HG02870 (cell line): ENCODE measurements around the gene PRDM16.

ENCODE experiments used
- ATAC-seq: cut with Tn5 transposase; IDR thresholded peaks from one replicate; pipeline ENCODE4 v1.9.1; 2021; ENCODE audit warnings: mild to moderate bottlenecking, moderate library complexity; ENCODE audit not compliant: unreplicated experiment

Gene PRDM16

GRCh38 chr1:3032371-3033039, 36.5 kb upstream of the PRDM16 start:
- no peak for ATAC-seq

DNA sequence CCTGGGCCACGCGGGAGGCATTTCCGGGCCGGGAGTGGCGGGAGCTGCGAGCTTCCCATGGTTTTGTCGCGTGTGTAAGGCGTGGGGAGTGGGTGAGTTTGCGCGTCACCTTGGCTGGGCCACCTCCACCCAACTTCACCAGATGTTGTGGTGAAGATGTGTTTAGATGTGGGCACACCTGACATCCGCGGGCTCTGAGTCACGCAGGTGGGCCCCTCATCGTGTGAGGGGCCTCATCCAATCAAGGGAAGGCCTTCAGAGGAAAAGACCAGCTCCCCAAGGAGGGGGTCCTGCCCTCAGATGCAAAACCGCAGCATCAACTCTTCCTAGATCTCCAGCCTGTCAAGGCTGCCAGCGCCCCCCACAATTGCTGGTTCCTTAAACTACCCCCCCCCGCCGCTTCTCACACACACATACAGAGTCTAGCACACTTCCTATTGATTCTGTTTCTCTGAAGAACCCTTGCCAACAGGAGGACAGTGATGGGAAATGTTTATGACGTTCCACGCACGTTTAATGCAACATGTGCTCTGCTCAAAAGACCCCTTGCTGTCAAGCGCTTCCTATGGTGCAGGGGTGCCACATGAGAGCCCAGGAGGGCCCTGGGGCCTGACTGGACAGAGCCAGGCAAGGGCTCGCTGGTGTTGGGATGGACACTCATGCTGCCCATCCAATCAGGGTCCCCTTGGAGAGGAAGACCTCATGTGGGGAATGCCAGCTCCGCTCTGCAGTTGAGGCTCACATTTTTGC, 35.8 kb upstream of the PRDM16 start:
- no peak for ATAC-seq

DNA sequence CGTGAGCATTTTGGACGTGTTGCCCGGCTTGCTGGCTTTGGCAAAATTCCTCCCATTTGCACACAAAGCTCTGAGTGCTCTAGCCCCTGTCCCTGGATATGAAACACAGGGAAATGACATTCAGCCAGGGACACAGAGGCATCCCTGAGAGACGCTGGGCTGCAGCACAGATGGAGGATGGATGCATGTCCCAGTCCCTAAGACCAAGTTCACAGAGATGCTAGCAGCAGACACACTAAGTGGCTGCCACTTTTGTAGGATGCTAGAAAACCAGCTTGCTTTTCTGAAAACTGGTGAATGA, 35.3 kb upstream of the PRDM16 start:
- no peak for ATAC-seq

DNA sequence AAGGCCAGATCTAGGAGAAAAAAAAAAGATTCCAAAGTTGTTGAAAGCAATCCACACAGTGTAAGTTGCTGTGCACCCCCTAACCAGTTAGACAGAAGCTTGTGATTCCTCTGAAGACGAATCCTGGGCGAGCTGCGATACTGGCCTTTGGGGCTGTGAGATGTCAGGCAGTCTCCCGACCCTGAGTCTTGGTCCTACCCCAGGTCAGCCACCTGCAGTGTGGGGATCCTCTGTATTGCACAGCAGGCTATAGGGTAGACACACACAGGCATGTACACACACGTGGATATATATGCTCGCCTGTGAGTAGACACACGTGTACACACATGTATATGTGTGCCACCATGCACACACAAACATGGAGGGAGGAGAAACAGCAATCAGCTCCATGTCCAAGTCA, 34.8 kb upstream of the PRDM16 start:
- ATAC-seq, result no peak

DNA sequence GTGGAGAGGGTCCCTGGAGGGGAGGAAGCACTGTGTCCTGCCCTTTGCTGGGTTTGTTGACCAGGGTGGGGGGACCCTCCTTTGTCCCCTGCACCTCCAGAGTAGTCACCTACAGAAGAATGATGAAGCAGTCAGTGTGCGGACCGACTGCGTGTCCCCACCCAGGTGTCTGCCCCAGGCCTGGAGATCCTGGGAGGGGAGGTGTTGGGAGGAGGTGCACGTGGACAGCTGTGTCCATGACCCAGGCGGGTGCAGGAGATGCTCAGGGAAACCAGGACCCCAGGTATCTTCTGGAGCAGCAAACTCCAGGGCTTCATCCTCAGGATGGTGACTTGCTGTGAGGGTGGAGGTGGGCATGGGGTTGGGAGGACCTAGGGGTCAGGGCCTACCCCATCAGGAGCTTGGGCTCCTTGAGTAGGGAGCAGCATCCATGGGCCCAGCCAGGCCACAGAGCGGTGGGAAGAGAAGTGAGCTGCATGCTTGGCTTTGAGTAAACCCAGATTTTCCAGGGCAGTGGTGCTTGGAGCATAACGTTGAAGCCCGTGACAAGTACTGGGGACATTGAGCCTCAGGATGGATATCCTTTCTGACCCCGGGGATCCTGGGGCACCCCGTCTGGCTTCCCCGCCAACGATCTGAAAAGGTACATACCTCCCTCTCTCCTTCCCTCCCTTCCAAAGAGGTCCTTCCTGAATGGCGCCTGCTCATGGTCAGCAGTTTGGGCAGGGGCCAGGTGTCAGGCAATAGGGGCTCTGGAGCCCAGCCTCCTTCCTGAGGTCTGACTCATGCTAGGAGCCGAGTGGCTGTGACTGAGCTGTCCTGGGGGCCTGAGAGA, 34.1 kb upstream of the PRDM16 start:
- ATAC-seq, result no peak

GRCh38 chr1:3035563-3036446, 33.2 kb upstream of the PRDM16 start:
- ATAC-seq, result no peak

- no peak for ATAC-seq
Observed at GRCh38 chr1:3036447-3037280, 32.3 kb upstream of the PRDM16 start.

DNA sequence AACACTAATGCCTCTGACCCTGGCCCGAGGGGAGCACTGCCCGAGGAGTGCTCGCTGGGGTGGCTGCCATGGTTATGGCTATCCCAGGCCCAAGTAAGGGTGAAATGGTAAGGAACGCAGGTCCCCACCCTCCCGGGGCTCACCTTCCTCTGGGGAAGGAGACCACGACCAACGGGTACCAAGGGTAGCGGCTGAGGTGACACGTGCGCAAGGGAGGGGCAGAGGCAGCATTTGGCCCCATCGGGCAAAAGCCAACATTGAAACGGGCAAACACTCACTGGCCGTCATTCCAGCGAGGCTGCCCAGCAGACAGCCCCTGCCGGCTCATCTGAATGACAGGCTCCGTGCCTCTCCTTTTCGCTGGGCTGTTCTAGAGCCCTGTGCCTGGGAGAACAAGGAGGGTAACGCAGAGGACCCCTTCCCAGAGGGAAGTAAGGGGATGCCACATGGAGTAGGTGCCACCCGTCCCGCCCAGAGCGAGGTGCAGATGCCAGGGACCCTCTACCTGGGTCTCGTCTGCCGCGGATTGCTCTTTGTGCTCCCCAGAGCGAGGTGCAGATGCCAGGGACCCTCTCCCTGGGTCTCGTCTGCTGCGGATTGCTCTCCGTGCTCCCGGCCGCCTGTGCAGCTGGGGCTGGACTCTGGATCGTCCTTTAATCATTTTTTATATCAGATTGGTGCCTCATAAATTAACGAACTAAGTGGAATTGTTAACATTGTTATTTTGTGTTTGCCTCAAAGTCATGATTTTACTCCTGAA, 31.5 kb upstream of the PRDM16 start:
- no peak for ATAC-seq

DNA sequence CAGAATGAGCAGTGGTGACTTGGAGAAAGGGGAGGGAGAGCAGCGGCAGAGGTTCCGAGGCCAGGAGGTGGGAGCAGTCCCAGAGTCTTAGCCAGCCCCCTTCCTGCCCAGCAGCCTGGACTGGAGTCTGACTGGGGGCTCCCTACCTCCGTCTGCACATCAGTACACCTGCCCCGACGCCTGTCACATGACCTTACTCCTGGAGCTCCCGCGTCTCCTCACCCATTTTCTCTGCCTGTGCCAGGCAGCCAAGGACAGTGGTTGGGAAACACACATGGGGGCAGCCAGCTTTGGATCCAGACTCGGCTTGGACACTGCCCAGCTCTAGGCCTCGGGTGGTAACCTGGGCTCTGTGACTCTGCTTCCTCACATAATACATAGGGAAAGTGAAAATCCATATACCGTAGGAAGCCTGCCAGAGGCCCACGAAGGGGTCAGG, 30.9 kb upstream of the PRDM16 start:
- no peak for ATAC-seq

DNA sequence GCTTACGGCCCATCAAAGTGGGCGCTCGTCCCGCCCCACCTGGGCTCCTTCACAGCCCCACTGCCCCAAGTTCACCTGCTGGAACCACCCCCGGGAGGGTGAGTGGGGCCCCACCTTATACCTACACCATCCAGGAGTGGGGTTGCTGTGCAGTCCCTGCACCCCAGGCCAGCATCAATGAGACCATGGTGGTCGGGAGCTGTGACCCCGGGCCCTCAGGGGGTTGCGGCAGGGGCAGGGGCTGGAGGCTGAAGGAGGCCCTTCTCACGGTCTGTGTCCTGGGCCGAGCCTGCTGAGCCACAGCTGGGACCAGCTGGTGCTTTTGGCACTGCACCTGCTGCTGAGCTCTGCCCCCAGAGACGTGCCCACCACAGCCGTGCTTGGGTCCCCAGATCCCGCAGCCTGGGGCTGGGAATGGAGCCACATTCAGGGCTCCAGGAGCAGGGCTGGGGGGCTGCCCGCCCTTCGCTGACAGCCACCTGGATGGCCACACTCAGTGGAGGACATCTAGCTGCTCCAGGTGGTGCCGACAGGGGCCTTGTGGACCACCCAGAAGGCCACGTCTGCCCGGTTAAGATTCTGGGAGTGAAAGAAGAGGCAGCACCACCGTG, 30.3 kb upstream of the PRDM16 start:
- no peak for ATAC-seq

- ATAC-seq, result no peak
Observed at GRCh38 chr1:3040004-3040403, 29.0 kb upstream of the PRDM16 start.

DNA sequence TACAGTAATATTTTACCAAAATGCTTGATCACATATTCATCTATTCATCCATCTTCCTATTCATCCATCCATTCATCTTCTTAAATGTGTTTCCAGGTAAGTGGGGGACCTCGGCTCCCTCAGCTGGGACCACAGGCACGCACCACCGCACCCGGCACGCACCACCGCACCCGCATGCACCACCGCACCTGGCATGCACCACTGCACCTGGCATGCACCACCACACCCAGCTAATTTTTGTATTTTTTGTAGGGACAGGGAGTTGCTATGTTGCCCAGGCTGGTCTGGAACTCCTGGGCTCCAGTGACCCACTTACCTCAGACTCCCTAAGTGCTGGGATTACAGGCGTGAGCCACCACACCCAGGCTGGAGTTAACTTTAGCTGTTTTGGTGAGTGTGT, 26.5 kb upstream of the PRDM16 start:
- ATAC-seq, result no peak

DNA sequence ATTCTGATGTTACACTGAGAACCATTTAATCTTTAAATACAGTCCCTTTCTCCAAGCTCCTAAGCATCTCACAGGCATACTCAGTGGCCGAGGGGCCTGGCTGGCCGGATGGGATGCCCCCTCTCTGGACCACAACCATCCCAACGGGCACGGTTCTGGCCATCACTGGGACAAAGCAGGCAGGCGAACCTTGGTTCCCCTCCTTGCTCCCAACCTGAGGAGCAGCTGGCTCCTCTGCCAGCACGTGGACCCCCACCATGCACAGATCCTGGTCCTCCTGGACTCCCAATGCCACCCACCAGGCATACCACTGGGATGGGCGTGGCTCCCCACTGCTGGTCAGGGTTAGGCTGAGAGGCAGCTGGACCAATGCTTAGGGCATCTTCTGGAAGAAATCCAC, 19.8 kb upstream of the PRDM16 start:
- no peak for ATAC-seq

GRCh38 chr1:3049905-3050304, 19.1 kb upstream of the PRDM16 start:
- no peak for ATAC-seq

DNA sequence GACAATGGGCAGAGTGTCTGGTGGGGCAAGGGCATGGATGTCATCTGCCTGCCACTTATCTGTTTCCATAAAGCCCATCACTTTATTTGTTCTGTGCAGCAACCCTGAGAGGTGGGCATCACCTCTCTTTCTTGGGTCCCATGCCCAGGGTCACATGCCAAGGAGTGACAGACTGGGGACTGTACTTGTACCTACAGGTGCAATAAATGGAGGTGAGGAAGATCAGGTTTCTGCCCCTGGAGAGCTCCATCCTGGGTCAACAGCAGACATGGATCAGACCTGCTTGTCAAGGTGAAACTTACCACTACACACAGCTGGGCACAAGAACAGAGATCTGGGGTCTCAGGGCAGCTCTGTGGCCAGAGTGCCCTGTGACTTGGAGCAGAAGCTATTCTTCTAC, 18.4 kb upstream of the PRDM16 start:
- ATAC-seq, result no peak

DNA sequence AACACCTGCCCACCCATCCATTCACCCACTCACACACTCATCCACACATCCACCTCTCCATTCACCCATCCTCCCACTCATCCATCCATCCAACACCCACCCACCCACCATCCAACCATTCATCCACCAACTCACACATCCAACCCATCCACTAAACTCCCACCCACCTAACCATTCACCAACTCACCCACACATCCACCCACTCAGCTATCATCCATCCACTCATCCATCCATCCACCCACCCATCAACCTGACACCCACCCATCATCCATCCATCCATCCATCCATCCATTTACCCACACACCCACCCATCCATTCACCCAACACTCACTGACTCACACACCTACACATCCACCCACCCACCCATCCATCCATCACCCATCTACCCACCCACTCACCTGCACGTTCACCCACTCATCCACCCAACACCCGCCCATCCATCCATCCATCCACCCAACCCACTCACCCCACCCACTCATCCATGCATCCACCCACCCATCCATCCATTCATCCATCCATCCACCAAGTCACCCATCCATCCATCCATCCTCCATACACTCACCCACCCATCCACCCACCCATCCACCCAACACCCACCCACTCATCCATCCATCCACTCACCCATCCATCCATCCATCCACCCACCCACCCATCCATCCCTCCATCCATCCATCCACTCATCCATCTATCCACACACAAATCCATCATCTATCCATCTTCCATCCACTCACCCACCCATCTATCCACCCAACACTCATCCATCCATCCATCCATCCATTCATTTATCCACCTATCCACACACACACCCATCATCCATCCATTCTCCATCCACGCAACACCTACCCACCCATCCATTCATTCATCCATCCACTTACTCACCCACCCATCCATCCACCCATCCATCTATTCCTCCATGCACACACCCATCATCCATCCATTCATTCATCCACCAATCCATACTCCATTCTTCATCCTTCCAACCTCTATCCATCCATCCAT, 17.4 kb upstream of the PRDM16 start:
- no peak for ATAC-seq

DNA sequence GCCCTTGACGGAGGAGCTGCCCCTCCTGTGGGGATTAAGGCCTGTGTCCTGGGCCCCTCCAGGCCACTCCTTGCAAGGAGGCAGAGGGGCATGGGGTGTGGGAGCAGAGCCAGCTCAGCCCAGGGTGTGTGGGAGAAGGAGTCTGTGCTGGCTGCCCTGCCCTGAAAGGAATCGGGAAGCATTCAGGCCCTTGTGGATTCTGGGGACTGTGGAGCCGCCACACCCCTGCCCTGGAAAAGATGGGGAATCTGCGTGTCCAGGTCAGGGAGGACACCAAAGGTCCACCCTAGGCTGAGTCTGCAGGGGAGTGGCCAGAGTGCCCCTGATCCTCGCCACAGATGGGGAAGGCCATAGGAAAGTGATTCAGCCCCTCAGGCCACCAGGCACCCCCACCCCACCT, 16.5 kb upstream of the PRDM16 start:
- no peak for ATAC-seq
